ENCODE data around the gene ALDH1A2. TPM values are rescaled to one million over a fixed set of nuclear protein-coding genes. Genes with fewer than 3 reads are reported as not detected.

Gene ALDH1A2
- total RNA-seq, 1 experiment from 2014 or later, result 0.98 TPM

GRCh38 chr15:57946491-57947048 is 118.9 kb downstream of the ALDH1A2 start:
- Histone ChIP-seq H3K27ac (ENCODE audit: low read length) (no peak overlapping the region), H3K27me3 (ENCODE audit: control insufficient read depth, insufficient read depth, low read length) (0 out of 2 replicates have a peak, but pooled peaks cover 3% of the 10 kb centered on the region), H3K4me1 (ENCODE audit: control insufficient read depth, insufficient read depth, low read length) (no peaks in the 10 kb centered on the region), H3K36me3 (ENCODE audit: control insufficient read depth, insufficient read depth, low read length) (no peaks in the 10 kb centered on the region), H3K4me3 (ENCODE audit: low read depth in 2 of 2, low read length in 2 of 2) (no peak overlapping the region), H3K9me3 (ENCODE audit: control insufficient read depth, insufficient read depth, low read depth, low read length) (no peaks in the 10 kb centered on the region)
- no peak for DNase-seq (ENCODE audit: low read depth, low spot score)
- ChIA-PET CTCF (no interaction called here), POLR2A (no interaction called here)
- ATAC-seq, result no peak
- in situ Hi-C loops (cut with HindIII; ENCODE audit: low pct_unique_long_range_greater_than_20kb, low sequenced_read_pairs), result no loop called here
- intact Hi-C loops (cut with micrococcal nuclease; ENCODE audit: unreplicated experiment), result no loop called here
- BruUV-seq (replicated peaks), result no TSS peak
- TF ChIP-seq TCF7L2 (IDR thresholded peaks at IDR 0.05; ENCODE audit: low read depth, low read length) (no peak), CTCF (IDR thresholded peaks at IDR 0.05) (no peak), SIN3A (IDR thresholded peaks at IDR 0.05; ENCODE audit: borderline replicate concordance, insufficient read depth, low read depth, low read length) (no peak), REST (IDR thresholded peaks at IDR 0.05; ENCODE audit: insufficient read depth in 1 of 2, low read depth in 2 of 2, low read length in 1 of 2) (no peak), POLR2AphosphoS5 (IDR thresholded peaks at IDR 0.05; ENCODE audit: low read depth, low read length) (no peak)

GRCh38 chr15:57945616-57946015 is 119.9 kb downstream of the ALDH1A2 start:
- in situ Hi-C loops (cut with HindIII; ENCODE audit: low pct_unique_long_range_greater_than_20kb, low sequenced_read_pairs) (no loop called here), intact Hi-C loops (cut with micrococcal nuclease; ENCODE audit: unreplicated experiment) (no loop called here)
- ChIA-PET POLR2A (no interaction called here), CTCF (no interaction called here)
- Histone ChIP-seq H3K4me1 (ENCODE audit: control insufficient read depth, insufficient read depth, low read length) (no peaks in the 10 kb centered on the region), H3K36me3 (ENCODE audit: control insufficient read depth, insufficient read depth, low read length) (no peaks in the 10 kb centered on the region), H3K27me3 (ENCODE audit: control insufficient read depth, insufficient read depth, low read length) (0 out of 2 replicates have a peak, but pooled peaks cover 3% of the 10 kb centered on the region), H3K4me3 (ENCODE audit: low read depth in 2 of 2, low read length in 2 of 2) (no peak overlapping the region), H3K27ac (ENCODE audit: low read length) (no peak overlapping the region), H3K9me3 (ENCODE audit: control insufficient read depth, insufficient read depth, low read depth, low read length) (no peaks in the 10 kb centered on the region)
- no TSS peak for BruUV-seq (replicated peaks)
- TF ChIP-seq POLR2AphosphoS5 (IDR thresholded peaks at IDR 0.05; ENCODE audit: low read depth, low read length) (no peak), TCF7L2 (IDR thresholded peaks at IDR 0.05; ENCODE audit: low read depth, low read length) (no peak), SIN3A (IDR thresholded peaks at IDR 0.05; ENCODE audit: borderline replicate concordance, insufficient read depth, low read depth, low read length) (no peak), REST (IDR thresholded peaks at IDR 0.05; ENCODE audit: insufficient read depth in 1 of 2, low read depth in 2 of 2, low read length in 1 of 2) (no peak), CTCF (IDR thresholded peaks at IDR 0.05) (no peak)
- no peak for DNase-seq (ENCODE audit: low read depth, low spot score)
- ATAC-seq, result no peak

Measured in Panc1 (cell line).